Nephron progenitor cell (in vitro differentiated cells): Measurements from ENCODE around the gene PPM1K.

ENCODE experiments used
- DNase-seq: peaks from one replicate; pipeline ENCODE4 v3.0.0; 2021
- H3K27ac Mint-ChIP-seq: 2 replicates; pipeline ENCODE4 v1.8.0; 2021; ENCODE audit warnings: mild to moderate bottlenecking, moderate library complexity, mixed read lengths
- H3K27me3 Mint-ChIP-seq: 2 replicates; pipeline ENCODE4 v1.8.0; 2021; ENCODE audit warnings: mild to moderate bottlenecking, low read depth, mixed read lengths; ENCODE audit not compliant: poor library complexity
- H3K36me3 Mint-ChIP-seq: 2 replicates; pipeline ENCODE4 v1.8.0; 2021; ENCODE audit warnings: low read depth, mixed read lengths
- H3K4me1 Mint-ChIP-seq: 2 replicates; pipeline ENCODE4 v1.8.0; 2021; ENCODE audit warnings: mixed read lengths
- H3K4me3 Mint-ChIP-seq: 2 replicates; pipeline ENCODE4 v1.8.0; 2021; ENCODE audit warnings: mild to moderate bottlenecking, moderate library complexity, mixed read lengths
- H3K9me3 Mint-ChIP-seq: 2 replicates; pipeline ENCODE4 v1.8.0; 2021; ENCODE audit warnings: mild to moderate bottlenecking, moderate library complexity, mixed read lengths
- CTCF ChIP-seq: fragments of 200-600 bp; sonication (generic); IDR thresholded peaks from 2 replicates; pipeline ENCODE4 v1.5.0; 2021; ENCODE audit warnings: antibody characterized with exemption

PPM1K gene

GRCh38 chr4:88230969-88231771 is 53.2 kb downstream of the PPM1K start:
- H3K4me3 Mint-ChIP-seq = no peak overlapping the region
- peaks cover 29% of the 10 kb centered on the region for H3K9me3 Mint-ChIP-seq
- no peak for DNase-seq
- peaks cover 17% of the 10 kb centered on the region for H3K4me1 Mint-ChIP-seq
- H3K36me3 Mint-ChIP-seq = peaks cover 5% of the 10 kb centered on the region
- no peak for TF ChIP-seq CTCF
- no peaks in the 10 kb centered on the region for H3K27me3 Mint-ChIP-seq
- H3K27ac Mint-ChIP-seq = peak overlapping the region; percentile 73

- no peak for DNase-seq
- H3K27me3 Mint-ChIP-seq = no peaks in the 10 kb centered on the region
- no peak for TF ChIP-seq CTCF
- no peak overlapping the region for H3K4me3 Mint-ChIP-seq
- peaks cover 5% of the 10 kb centered on the region for H3K36me3 Mint-ChIP-seq
- H3K4me1 Mint-ChIP-seq = peaks cover 17% of the 10 kb centered on the region
- peaks cover 29% of the 10 kb centered on the region for H3K9me3 Mint-ChIP-seq
- peak overlapping the region; percentile 73 for H3K27ac Mint-ChIP-seq
These were observed 53.9 kb downstream of the PPM1K start for GRCh38 chr4:88230461-88230891.

- TF ChIP-seq CTCF = no peak
- DNase-seq = no peak
These were observed 56.6 kb downstream of the PPM1K start for GRCh38 chr4:88227734-88228133.

GRCh38 chr4:88226143-88226542 is 58.2 kb downstream of the PPM1K start:
- DNase-seq = no peak
- Mint-ChIP-seq H3K36me3 (no peaks in the 10 kb centered on the region), H3K4me1 (peaks cover 7% of the 10 kb centered on the region), H3K4me3 (no peak overlapping the region), H3K27me3 (peaks cover 3% of the 10 kb centered on the region), H3K9me3 (peaks cover 17% of the 10 kb centered on the region), H3K27ac (no peak overlapping the region)
- no peak for TF ChIP-seq CTCF

More at GRCh38 chr4:88227734-88228133, 56.6 kb downstream of the PPM1K start:
- peaks cover 17% of the 10 kb centered on the region for H3K4me1 Mint-ChIP-seq
- peaks cover 3% of the 10 kb centered on the region for H3K27me3 Mint-ChIP-seq
- H3K4me3 Mint-ChIP-seq = no peak overlapping the region
- no peaks in the 10 kb centered on the region for H3K36me3 Mint-ChIP-seq
- H3K9me3 Mint-ChIP-seq = peaks cover 9% of the 10 kb centered on the region
- H3K27ac Mint-ChIP-seq = no peak overlapping the region

- no peak overlapping the region for H3K27ac Mint-ChIP-seq
- H3K4me3 Mint-ChIP-seq = no peak overlapping the region
- peaks cover under 1% of the 10 kb centered on the region for H3K4me1 Mint-ChIP-seq
- H3K27me3 Mint-ChIP-seq = peaks cover 7% of the 10 kb centered on the region
- H3K9me3 Mint-ChIP-seq = peaks cover 17% of the 10 kb centered on the region
- no peak for DNase-seq
- no peak for TF ChIP-seq CTCF
- no peaks in the 10 kb centered on the region for H3K36me3 Mint-ChIP-seq
These were observed 58.9 kb downstream of the PPM1K start for GRCh38 chr4:88225232-88226105.
